ENCODE measurements around the gene AHDC1. TPM values are rescaled to one million over a fixed set of nuclear protein-coding genes. Genes with fewer than 3 reads are reported as not detected.
A peak's percentile ranks its signal among the peaks of the same experiment; 100 is the strongest.

The AHDC1 gene
- total and polyA plus RNA-seq, 5 donors from 2014 or later = 0.07 to 26.2 (median 0.71) TPM

GRCh38 chr1:27592931-27593677 is 10.8 kb downstream of the AHDC1 start:
- H3K4me1 Mint-ChIP-seq = peaks cover 0 to 12% (median 9%) of the 10 kb centered on the region in 4 donors
- Histone ChIP-seq H3K4me1 (ENCODE audit: control insufficient read depth, insufficient read depth, low read length, poor library complexity, severe bottlenecking) (peaks cover 18% of the 10 kb centered on the region), H3K4me3 (ENCODE audit: low read depth, low read length) (no peak overlapping the region), H3K27ac (ENCODE audit: insufficient read depth, low read length, poor library complexity, severe bottlenecking) (no peak overlapping the region), H3K27me3 (ENCODE audit: control insufficient read depth, insufficient read depth, low read length) (no peaks in the 10 kb centered on the region), H3K9me3 (ENCODE audit: control insufficient read depth in 2 of 2, low read length in 2 of 2) (no peaks in the 10 kb centered on the region), H3K36me3 (ENCODE audit: control insufficient read depth, insufficient read depth, low read length) (peaks cover 4% of the 10 kb centered on the region)
- peaks cover 0 to 1% (median 0%) of the 10 kb centered on the region in 7 donors for H3K9me3 Mint-ChIP-seq
- H3K36me3 Mint-ChIP-seq = no peaks in the 10 kb centered on the region
- no peaks in the 10 kb centered on the region for H3K27me3 Mint-ChIP-seq
- ATAC-seq (ENCODE audit: low read depth in 2 of 2) (no peak), DNase-seq (no peak)
- H3K27ac Mint-ChIP-seq = no peak overlapping the region
- peak overlapping the region in 1 of 4 donors; percentile 16 for H3K4me3 Mint-ChIP-seq

GRCh38 chr1:27592232-27592930 is 11.6 kb downstream of the AHDC1 start:
- no peaks in the 10 kb centered on the region for H3K36me3 Mint-ChIP-seq
- H3K27me3 ChIP-seq (ENCODE audit: control insufficient read depth, insufficient read depth, low read length) = no peaks in the 10 kb centered on the region
- H3K27me3 Mint-ChIP-seq = no peaks in the 10 kb centered on the region
- no peaks in the 10 kb centered on the region for H3K9me3 Mint-ChIP-seq
- H3K27ac Mint-ChIP-seq = no peak overlapping the region
- H3K36me3 ChIP-seq (ENCODE audit: control insufficient read depth, insufficient read depth, low read length) = peaks cover 4% of the 10 kb centered on the region
- H3K27ac ChIP-seq (ENCODE audit: insufficient read depth, low read length, poor library complexity, severe bottlenecking) = no peak overlapping the region
- no peaks in the 10 kb centered on the region for H3K9me3 ChIP-seq (ENCODE audit: control insufficient read depth in 2 of 2, low read length in 2 of 2)
- DNase-seq (no peak), ATAC-seq (ENCODE audit: low read depth in 2 of 2) (no peak)
- H3K4me3 ChIP-seq (ENCODE audit: low read depth, low read length) = no peak overlapping the region
- peaks cover 11% of the 10 kb centered on the region for H3K4me1 ChIP-seq (ENCODE audit: control insufficient read depth, insufficient read depth, low read length, poor library complexity, severe bottlenecking)
- no peak overlapping the region for H3K4me3 Mint-ChIP-seq
- H3K4me1 Mint-ChIP-seq = peaks cover 0 to 12% (median 3%) of the 10 kb centered on the region in 4 donors

DNA sequence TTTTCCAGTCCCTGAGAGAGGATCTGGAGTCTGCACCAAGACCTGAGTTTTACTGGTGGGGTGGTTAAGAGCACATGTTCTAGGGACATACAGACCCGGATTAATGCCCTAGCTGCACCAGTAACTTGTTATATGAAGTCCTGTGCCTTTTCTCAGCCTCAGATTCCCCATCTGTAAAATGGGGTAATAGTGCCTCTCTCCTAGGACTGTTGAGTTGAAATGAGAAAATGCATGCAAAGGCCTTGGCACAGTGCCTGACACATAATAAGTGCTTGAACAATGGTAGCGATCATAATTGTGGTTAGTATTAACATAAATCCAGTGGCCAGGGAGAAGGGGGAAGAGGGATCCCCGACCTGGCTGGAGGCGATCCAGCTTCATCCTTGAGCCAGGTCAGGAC is 12.3 kb downstream of the AHDC1 start:
- Histone ChIP-seq H3K36me3 (ENCODE audit: control insufficient read depth, insufficient read depth, low read length) (peaks cover 4% of the 10 kb centered on the region), H3K4me3 (ENCODE audit: low read depth, low read length) (no peak overlapping the region), H3K4me1 (ENCODE audit: control insufficient read depth, insufficient read depth, low read length, poor library complexity, severe bottlenecking) (peaks cover 9% of the 10 kb centered on the region), H3K27me3 (ENCODE audit: control insufficient read depth, insufficient read depth, low read length) (no peaks in the 10 kb centered on the region), H3K27ac (ENCODE audit: insufficient read depth, low read length, poor library complexity, severe bottlenecking) (no peak overlapping the region), H3K9me3 (ENCODE audit: control insufficient read depth in 2 of 2, low read length in 2 of 2) (no peaks in the 10 kb centered on the region)
- no peaks in the 10 kb centered on the region for H3K9me3 Mint-ChIP-seq
- ATAC-seq (ENCODE audit: low read depth in 2 of 2) (no peak), DNase-seq (no peak)
- peaks cover 0 to 12% (median 3%) of the 10 kb centered on the region in 4 donors for H3K4me1 Mint-ChIP-seq
- peak overlapping the region in 1 of 3 donors; percentile 74 for H3K27ac Mint-ChIP-seq
- H3K4me3 Mint-ChIP-seq = no peak overlapping the region
- no peaks in the 10 kb centered on the region for H3K36me3 Mint-ChIP-seq
- H3K27me3 Mint-ChIP-seq = no peaks in the 10 kb centered on the region

DNA sequence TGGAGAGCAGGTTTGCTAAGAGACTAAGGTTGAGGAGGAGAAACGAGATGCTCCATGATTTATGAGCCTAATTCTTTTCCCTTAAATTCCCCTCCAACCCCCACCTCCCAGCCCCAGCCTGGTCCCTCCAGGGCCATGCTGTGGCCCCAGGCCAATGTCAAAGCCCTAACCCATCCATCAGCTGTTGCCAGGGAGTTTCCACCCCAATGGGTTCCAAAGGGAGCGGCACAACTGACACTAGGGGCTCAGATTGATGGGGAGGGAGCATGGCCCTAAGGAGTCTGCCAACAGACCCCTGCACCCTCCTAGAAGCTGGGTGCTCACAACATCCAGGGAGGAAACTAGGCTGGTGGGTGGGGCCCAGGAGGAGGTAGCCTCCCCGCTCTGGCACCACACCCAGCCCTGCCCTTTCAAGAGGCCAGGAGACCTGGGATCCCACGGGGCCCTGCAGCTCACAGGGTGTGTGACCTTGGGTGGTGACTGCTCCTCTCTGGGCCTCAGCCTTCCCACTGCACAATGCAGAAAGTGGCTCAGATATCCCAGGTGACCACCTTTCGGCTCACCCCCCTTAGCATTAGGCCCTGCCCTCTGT is 12.9 kb downstream of the AHDC1 start:
- Histone ChIP-seq H3K4me3 (ENCODE audit: low read depth, low read length) (no peak overlapping the region), H3K4me1 (ENCODE audit: control insufficient read depth, insufficient read depth, low read length, poor library complexity, severe bottlenecking) (peaks cover 9% of the 10 kb centered on the region), H3K27ac (ENCODE audit: insufficient read depth, low read length, poor library complexity, severe bottlenecking) (no peak overlapping the region), H3K27me3 (ENCODE audit: control insufficient read depth, insufficient read depth, low read length) (no peaks in the 10 kb centered on the region), H3K9me3 (ENCODE audit: control insufficient read depth in 2 of 2, low read length in 2 of 2) (no peaks in the 10 kb centered on the region), H3K36me3 (ENCODE audit: control insufficient read depth, insufficient read depth, low read length) (peaks cover 4% of the 10 kb centered on the region)
- Mint-ChIP-seq H3K27ac (peak overlapping the region in 1 of 3 donors; percentile 74), H3K4me1 (peaks cover 0 to 12% (median 3%) of the 10 kb centered on the region in 4 donors), H3K27me3 (no peaks in the 10 kb centered on the region), H3K9me3 (no peaks in the 10 kb centered on the region), H3K4me3 (no peak overlapping the region), H3K36me3 (no peaks in the 10 kb centered on the region)
- ATAC-seq (ENCODE audit: low read depth in 2 of 2) (no peak), DNase-seq (no peak)

GRCh38 chr1:27589841-27590426 is 14.0 kb downstream of the AHDC1 start:
- H3K4me1 Mint-ChIP-seq = peaks cover 0 to 12% (median 3%) of the 10 kb centered on the region in 4 donors
- no peaks in the 10 kb centered on the region for H3K9me3 Mint-ChIP-seq
- H3K4me3 ChIP-seq (ENCODE audit: low read depth, low read length) = no peak overlapping the region
- no peaks in the 10 kb centered on the region for H3K9me3 ChIP-seq (ENCODE audit: control insufficient read depth in 2 of 2, low read length in 2 of 2)
- H3K27ac Mint-ChIP-seq = no peak overlapping the region
- peaks cover 4% of the 10 kb centered on the region for H3K36me3 ChIP-seq (ENCODE audit: control insufficient read depth, insufficient read depth, low read length)
- no peaks in the 10 kb centered on the region for H3K27me3 Mint-ChIP-seq
- H3K36me3 Mint-ChIP-seq = no peaks in the 10 kb centered on the region
- DNase-seq (no peak), ATAC-seq (ENCODE audit: low read depth in 2 of 2) (no peak)
- H3K27me3 ChIP-seq (ENCODE audit: control insufficient read depth, insufficient read depth, low read length) = no peaks in the 10 kb centered on the region
- H3K27ac ChIP-seq (ENCODE audit: insufficient read depth, low read length, poor library complexity, severe bottlenecking) = no peak overlapping the region
- H3K4me1 ChIP-seq (ENCODE audit: control insufficient read depth, insufficient read depth, low read length, poor library complexity, severe bottlenecking) = peaks cover 6% of the 10 kb centered on the region
- H3K4me3 Mint-ChIP-seq = no peak overlapping the region

DNA sequence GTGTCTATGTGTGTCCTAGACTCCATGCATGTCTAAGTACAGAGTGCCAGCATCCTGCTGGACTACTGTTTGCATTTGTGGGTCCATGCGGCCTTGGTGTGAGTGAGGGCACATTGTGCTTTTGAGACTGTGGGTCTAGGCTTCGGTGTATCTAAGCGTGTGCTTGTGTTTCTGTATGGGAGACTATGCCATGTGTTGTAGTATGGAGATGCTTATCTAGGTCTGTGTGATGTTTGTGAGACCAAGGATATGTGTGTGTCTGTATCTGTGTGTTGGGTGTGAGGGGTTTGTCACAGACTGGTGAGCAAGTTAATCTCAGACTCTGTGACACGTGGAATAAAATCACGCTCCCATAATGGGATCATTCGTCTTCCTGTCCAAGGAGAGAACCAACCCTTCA is 14.5 kb downstream of the AHDC1 start:
- Histone ChIP-seq H3K4me3 (ENCODE audit: low read depth, low read length) (no peak overlapping the region), H3K27ac (ENCODE audit: insufficient read depth, low read length, poor library complexity, severe bottlenecking) (no peak overlapping the region), H3K4me1 (ENCODE audit: control insufficient read depth, insufficient read depth, low read length, poor library complexity, severe bottlenecking) (peaks cover 6% of the 10 kb centered on the region), H3K27me3 (ENCODE audit: control insufficient read depth, insufficient read depth, low read length) (no peaks in the 10 kb centered on the region), H3K9me3 (ENCODE audit: control insufficient read depth in 2 of 2, low read length in 2 of 2) (no peaks in the 10 kb centered on the region), H3K36me3 (ENCODE audit: control insufficient read depth, insufficient read depth, low read length) (peaks cover 4% of the 10 kb centered on the region)
- H3K9me3 Mint-ChIP-seq = no peaks in the 10 kb centered on the region
- DNase-seq (no peak), ATAC-seq (ENCODE audit: low read depth in 2 of 2) (no peak)
- H3K27me3 Mint-ChIP-seq = no peaks in the 10 kb centered on the region
- H3K36me3 Mint-ChIP-seq = no peaks in the 10 kb centered on the region
- H3K4me1 Mint-ChIP-seq = peaks cover 0 to 12% (median 3%) of the 10 kb centered on the region in 4 donors
- no peak overlapping the region for H3K4me3 Mint-ChIP-seq
- no peak overlapping the region for H3K27ac Mint-ChIP-seq

DNA sequence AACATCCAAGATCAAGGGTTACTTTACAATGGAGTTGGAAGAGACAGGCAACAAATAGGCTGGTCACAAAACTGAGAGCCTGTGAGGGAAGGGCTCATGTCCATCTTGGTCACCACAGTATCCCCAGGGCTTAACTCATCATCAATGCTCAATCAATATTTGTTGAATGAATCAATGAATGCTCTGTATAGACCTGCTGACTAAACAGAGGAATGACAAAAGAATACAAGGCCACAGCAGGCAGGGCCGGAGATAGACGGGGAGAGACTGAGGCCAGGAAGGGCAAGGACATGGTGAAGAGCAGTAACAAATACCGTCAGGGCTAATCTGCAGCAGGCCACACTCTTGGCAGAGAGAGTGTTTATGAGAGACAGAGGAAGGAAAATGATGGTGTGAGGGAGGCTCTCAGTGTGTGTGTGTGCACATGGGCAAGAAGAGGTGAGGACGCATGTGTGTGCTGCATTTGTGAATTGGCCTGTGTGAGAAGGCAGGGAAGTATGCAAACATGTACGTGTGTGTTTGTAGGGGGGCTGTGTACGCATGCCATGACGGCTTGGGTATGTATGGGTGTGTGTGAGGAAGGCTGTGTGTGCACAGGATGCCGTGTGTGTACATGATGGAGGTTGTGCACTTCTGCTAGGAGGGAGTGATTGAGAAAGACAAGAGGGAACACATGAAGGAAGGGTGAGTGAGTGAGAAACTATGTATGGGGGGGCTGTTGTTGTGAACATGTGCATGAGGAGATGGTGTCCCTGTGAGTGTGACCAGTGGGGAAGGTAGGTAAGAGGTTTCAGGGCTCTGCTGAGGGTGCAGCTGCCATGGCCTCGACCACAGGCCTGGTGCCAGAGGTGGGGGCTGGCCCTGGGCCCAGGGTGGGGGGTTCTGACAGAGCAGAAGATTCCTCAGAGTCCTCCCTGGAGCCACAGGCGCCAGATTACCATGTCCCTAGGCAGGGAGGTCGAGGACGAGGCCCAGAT is 15.4 kb downstream of the AHDC1 start:
- Mint-ChIP-seq H3K27ac (no peak overlapping the region), H3K4me1 (peaks cover 0 to 10% (median 3%) of the 10 kb centered on the region in 4 donors), H3K36me3 (peaks cover 1% of the 10 kb centered on the region), H3K4me3 (no peak overlapping the region), H3K27me3 (no peaks in the 10 kb centered on the region), H3K9me3 (no peaks in the 10 kb centered on the region)
- H3K36me3 ChIP-seq (ENCODE audit: control insufficient read depth, insufficient read depth, low read length) = peaks cover 4% of the 10 kb centered on the region
- ATAC-seq (ENCODE audit: low read depth in 2 of 2) (no peak), DNase-seq (no peak)
- H3K4me1 ChIP-seq (ENCODE audit: control insufficient read depth, insufficient read depth, low read length, poor library complexity, severe bottlenecking) = peaks cover 6% of the 10 kb centered on the region
- H3K9me3 ChIP-seq (ENCODE audit: control insufficient read depth in 2 of 2, low read length in 2 of 2) = no peaks in the 10 kb centered on the region
- no peaks in the 10 kb centered on the region for H3K27me3 ChIP-seq (ENCODE audit: control insufficient read depth, insufficient read depth, low read length)
- no peak overlapping the region for H3K27ac ChIP-seq (ENCODE audit: insufficient read depth, low read length, poor library complexity, severe bottlenecking)
- H3K4me3 ChIP-seq (ENCODE audit: low read depth, low read length) = no peak overlapping the region

Measured in CD4-positive, CD25-positive, alpha-beta regulatory T cell (primary cell).